Measurements from ENCODE around the gene CCNL2.
A peak's percentile ranks its signal among the peaks of the same experiment; 100 is the strongest.

CCNL2 gene

GRCh38 chr1:1441002-1441888 is 42.1 kb upstream of the CCNL2 start:
- no peak overlapping the region for H3K9ac ChIP-seq (ENCODE audit: low read depth, low read length, poor library complexity, severe bottlenecking)
- H4K20me1 ChIP-seq (ENCODE audit: insufficient read depth, low read length, poor library complexity, severe bottlenecking): no peaks in the 10 kb centered on the region
- no peaks in the 10 kb centered on the region for H3K79me2 ChIP-seq (ENCODE audit: insufficient read depth, low read length)
- H3K27me3 ChIP-seq (ENCODE audit: insufficient read depth, low read length, poor library complexity, severe bottlenecking): no peaks in the 10 kb centered on the region
- H3K4me1 ChIP-seq (ENCODE audit: insufficient read depth, low read length, poor library complexity, severe bottlenecking): peaks cover 25% of the 10 kb centered on the region
- H3K36me3 ChIP-seq (ENCODE audit: insufficient read depth, low read length): no peaks in the 10 kb centered on the region
- no peaks in the 10 kb centered on the region for H3K9me2 ChIP-seq (replicated peaks; ENCODE audit: low read depth, low read length)
- H3K4me3 ChIP-seq (ENCODE audit: low read length, poor library complexity, severe bottlenecking): no peak overlapping the region
- H3K4me2 ChIP-seq (ENCODE audit: low read depth, low read length, poor library complexity, severe bottlenecking): no peak overlapping the region
- no peak overlapping the region for H2AFZ ChIP-seq (ENCODE audit: low read length)
- H3F3A ChIP-seq (ENCODE audit: low read depth): no peaks in the 10 kb centered on the region
- no peak for TF ChIP-seq EZH2phosphoT487 (IDR thresholded peaks at IDR 0.05; ENCODE audit: borderline replicate concordance)
- peak; percentile 83 for TF ChIP-seq CTCF (conservative IDR thresholded peaks at IDR 0.05; ENCODE audit: low read length)
- H3K9me3 ChIP-seq (ENCODE audit: insufficient read depth, low read depth, low read length): no peaks in the 10 kb centered on the region

DNA sequence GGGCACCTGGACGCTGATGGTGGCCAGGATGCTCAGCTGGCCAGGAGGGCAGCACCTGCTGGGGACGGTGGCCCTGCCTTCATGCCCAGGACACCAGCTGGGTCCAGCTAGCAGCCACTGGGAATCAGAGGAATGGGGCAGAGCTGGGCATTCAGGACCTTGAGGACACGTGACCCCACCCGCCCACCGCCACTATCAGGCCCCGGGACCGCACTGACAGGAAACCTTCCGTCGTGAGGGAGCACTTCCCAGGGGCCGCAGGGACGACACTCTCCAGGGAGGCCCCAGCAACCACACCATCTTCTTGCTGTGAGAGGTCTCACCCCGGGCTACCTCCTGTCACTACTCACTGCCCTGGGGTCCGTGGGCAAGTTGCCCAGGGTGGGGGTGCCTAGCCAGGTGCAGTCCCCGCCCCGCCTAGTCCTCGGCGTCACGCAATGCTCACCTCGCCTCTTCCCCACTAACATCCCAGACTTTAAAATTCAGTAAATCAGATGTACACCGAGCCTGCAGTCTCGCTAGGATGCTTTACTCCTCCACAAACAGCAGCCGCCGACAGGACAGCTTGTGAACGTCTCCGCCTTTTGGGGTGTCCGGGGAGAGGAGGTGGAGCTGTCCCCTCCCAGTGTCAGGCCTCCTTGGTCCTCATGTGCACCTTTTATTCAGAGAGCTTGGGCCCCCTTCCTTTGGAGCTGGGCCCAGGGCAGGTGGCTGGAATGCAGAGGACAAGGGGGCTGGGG is 41.3 kb upstream of the CCNL2 start:
- H3K4me3 ChIP-seq (ENCODE audit: low read length, poor library complexity, severe bottlenecking): no peak overlapping the region
- no peak overlapping the region for H2AFZ ChIP-seq (ENCODE audit: low read length)
- H3K9me3 ChIP-seq (ENCODE audit: insufficient read depth, low read depth, low read length): no peaks in the 10 kb centered on the region
- no peaks in the 10 kb centered on the region for H3K36me3 ChIP-seq (ENCODE audit: insufficient read depth, low read length)
- H3K27me3 ChIP-seq (ENCODE audit: insufficient read depth, low read length, poor library complexity, severe bottlenecking): no peaks in the 10 kb centered on the region
- H3K9me2 ChIP-seq (replicated peaks; ENCODE audit: low read depth, low read length): no peaks in the 10 kb centered on the region
- H3K9ac ChIP-seq (ENCODE audit: low read depth, low read length, poor library complexity, severe bottlenecking): no peak overlapping the region
- H4K20me1 ChIP-seq (ENCODE audit: insufficient read depth, low read length, poor library complexity, severe bottlenecking): no peaks in the 10 kb centered on the region
- H3K4me1 ChIP-seq (ENCODE audit: insufficient read depth, low read length, poor library complexity, severe bottlenecking): peaks cover 25% of the 10 kb centered on the region
- no peak overlapping the region for H3K4me2 ChIP-seq (ENCODE audit: low read depth, low read length, poor library complexity, severe bottlenecking)
- H3F3A ChIP-seq (ENCODE audit: low read depth): no peaks in the 10 kb centered on the region
- TF ChIP-seq EZH2phosphoT487 (IDR thresholded peaks at IDR 0.05; ENCODE audit: borderline replicate concordance) (no peak), CTCF (conservative IDR thresholded peaks at IDR 0.05; ENCODE audit: low read length) (no peak)
- no peaks in the 10 kb centered on the region for H3K79me2 ChIP-seq (ENCODE audit: insufficient read depth, low read length)

GRCh38 chr1:1439546-1440261 is 40.6 kb upstream of the CCNL2 start:
- H3K4me2 ChIP-seq (ENCODE audit: low read depth, low read length, poor library complexity, severe bottlenecking): no peak overlapping the region
- no peaks in the 10 kb centered on the region for H4K20me1 ChIP-seq (ENCODE audit: insufficient read depth, low read length, poor library complexity, severe bottlenecking)
- H3K9me2 ChIP-seq (replicated peaks; ENCODE audit: low read depth, low read length): no peaks in the 10 kb centered on the region
- no peaks in the 10 kb centered on the region for H3K9me3 ChIP-seq (ENCODE audit: insufficient read depth, low read depth, low read length)
- H3K36me3 ChIP-seq (ENCODE audit: insufficient read depth, low read length): no peaks in the 10 kb centered on the region
- TF ChIP-seq CTCF (conservative IDR thresholded peaks at IDR 0.05; ENCODE audit: low read length): no peak
- no peak for TF ChIP-seq EZH2phosphoT487 (IDR thresholded peaks at IDR 0.05; ENCODE audit: borderline replicate concordance)
- H3F3A ChIP-seq (ENCODE audit: low read depth): no peaks in the 10 kb centered on the region
- H3K27me3 ChIP-seq (ENCODE audit: insufficient read depth, low read length, poor library complexity, severe bottlenecking): no peaks in the 10 kb centered on the region
- H2AFZ ChIP-seq (ENCODE audit: low read length): no peak overlapping the region
- H3K4me3 ChIP-seq (ENCODE audit: low read length, poor library complexity, severe bottlenecking): no peak overlapping the region
- no peaks in the 10 kb centered on the region for H3K79me2 ChIP-seq (ENCODE audit: insufficient read depth, low read length)
- H3K4me1 ChIP-seq (ENCODE audit: insufficient read depth, low read length, poor library complexity, severe bottlenecking): peaks cover 25% of the 10 kb centered on the region
- no peak overlapping the region for H3K9ac ChIP-seq (ENCODE audit: low read depth, low read length, poor library complexity, severe bottlenecking)
